GM19395 (cell line): Measurements from ENCODE around the gene EIF4A3.

Experiments
- ATAC-seq: cut with Tn5 transposase; IDR thresholded peaks from one replicate; pipeline ENCODE4 v1.9.1; 2021; ENCODE audit warnings: mild to moderate bottlenecking, moderate library complexity; ENCODE audit not compliant: unreplicated experiment

The EIF4A3 gene

GRCh38 chr17:80138856-80139426 lies 8.0 kb downstream of the EIF4A3 start:
- no peak for ATAC-seq

DNA sequence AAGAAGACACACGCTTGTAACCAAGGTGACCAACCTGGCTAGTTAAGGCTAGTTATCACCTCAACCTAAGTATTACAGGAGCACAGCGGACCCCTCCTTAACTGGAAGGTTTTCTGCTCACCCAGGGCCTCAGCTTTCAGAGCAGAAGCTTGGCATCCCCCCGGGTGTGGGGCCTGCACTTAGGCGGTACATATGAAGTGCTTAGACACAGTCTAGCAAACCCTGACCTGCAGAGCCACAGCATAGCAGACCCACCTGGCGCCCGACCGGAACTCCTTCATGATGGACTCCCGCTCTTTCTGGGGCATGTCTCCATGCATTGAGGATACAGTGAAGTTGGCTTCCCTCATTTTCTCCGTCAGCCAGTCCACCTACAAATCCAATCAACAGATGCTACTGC lies 9.8 kb downstream of the EIF4A3 start:
- ATAC-seq = no peak

DNA sequence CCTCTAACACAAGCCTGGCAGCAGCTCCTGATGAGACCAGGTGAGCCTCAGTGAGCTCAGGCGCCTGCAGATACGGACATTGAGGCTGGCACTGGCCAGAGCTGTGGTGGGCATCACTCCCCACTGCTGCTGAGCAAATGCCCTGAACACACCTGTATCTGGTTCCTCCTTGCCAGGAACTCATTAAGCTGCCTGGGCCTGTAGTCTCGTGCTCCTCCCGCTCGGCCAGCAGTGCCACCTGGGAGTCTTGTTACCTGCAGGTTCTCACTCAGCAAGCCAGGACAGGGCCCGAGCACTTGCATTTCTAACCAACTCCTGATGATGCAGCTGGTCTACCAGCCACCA lies 13.3 kb downstream of the EIF4A3 start:
- ATAC-seq = no peak

- no peak for ATAC-seq
These were observed 13.9 kb downstream of the EIF4A3 start for GRCh38 chr17:80132906-80133625.

DNA sequence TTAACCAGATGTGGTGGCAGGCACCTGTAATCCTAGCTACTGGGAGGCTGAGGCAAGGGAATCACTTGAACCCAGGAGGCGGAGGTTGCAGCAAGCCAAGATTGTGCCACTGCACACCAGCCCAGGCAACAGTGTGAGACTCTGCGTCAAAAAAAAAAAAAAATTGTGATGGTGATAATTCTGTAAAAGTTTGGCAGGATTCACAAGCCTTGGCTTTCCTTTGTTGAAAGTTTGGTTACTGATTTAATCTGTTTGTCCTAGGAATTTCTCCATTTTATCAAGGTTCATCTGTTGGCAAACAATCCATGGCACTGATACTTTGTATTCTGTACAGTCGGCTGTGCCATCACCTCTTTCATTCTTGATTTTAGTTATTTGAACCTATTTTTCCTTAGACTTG lies 15.9 kb downstream of the EIF4A3 start:
- no peak for ATAC-seq

DNA sequence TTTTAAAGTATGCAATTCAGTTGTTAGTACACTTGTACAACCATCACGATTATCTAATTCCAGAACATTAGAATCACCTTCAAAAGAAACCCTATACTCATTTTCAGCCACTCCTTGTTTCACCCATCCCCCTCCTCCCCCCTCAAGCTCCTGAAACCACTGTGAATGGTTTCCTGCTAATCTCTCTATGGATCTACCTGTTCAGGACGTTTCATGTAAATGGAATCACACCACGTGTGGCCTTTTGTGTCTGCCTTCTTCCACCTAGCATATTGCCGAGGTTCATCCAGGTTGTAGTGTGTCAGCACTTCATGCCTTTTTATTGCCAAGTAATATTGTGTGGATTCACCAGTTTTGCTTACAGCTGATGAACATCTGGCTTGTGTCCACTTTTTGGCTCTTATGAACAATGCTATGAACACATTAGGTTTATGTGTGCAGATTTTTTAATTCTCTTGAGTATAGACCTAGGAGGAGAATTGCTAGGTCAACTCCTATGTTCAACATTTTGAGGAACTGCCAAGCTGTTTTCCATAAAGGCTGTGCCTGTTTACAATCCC lies 17.8 kb downstream of the EIF4A3 start:
- ATAC-seq = no peak

DNA sequence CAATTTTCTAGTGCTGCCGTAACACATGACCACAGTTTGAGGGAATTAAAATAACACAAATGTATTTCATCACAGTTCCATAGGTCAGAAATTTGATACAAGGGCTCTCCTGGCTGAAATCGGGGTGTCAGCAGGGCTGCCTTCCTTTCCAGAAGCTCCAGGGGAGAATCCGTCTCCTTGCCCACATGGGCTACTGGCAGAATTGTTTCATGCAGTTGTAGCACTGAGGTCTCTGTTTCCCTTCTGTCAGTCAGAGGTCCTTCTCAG lies 20.5 kb downstream of the EIF4A3 start:
- ATAC-seq = no peak

DNA sequence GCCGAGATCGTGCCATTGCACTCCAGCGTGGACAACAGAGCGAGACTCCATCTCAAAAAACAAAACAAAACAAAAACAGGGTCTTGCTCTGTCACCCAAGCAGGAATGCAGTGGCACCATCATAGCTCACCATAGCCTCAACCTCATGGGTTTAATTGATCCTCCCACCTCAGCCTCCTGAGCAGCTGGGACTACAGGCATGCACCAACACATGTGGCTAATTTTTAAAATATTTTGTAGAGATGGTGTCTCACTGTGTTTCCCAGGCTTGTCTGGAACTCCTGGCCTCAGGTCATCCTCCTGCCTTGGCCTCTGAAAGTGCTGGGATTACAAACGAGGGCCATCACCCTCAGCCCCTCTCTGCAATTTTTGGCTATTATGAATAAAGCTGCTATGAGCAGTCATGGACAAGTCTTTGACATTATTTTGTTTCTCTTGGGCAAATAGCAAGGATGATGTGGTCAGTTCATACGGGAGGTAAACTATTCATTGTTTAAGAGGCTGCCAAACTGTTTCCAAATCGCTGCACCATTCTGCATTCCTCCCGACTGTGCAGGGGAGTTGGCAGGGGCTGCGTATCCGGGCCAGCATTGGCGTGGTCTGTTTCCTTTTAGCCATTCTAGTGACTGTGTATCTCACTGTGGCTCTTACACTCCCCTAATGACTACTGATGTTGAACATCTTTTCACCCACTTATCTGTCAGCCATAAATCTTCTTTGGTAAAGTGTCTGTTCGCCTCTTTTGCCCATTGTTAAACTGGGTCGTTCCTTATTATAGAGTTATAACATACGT lies 21.1 kb downstream of the EIF4A3 start:
- ATAC-seq = no peak

DNA sequence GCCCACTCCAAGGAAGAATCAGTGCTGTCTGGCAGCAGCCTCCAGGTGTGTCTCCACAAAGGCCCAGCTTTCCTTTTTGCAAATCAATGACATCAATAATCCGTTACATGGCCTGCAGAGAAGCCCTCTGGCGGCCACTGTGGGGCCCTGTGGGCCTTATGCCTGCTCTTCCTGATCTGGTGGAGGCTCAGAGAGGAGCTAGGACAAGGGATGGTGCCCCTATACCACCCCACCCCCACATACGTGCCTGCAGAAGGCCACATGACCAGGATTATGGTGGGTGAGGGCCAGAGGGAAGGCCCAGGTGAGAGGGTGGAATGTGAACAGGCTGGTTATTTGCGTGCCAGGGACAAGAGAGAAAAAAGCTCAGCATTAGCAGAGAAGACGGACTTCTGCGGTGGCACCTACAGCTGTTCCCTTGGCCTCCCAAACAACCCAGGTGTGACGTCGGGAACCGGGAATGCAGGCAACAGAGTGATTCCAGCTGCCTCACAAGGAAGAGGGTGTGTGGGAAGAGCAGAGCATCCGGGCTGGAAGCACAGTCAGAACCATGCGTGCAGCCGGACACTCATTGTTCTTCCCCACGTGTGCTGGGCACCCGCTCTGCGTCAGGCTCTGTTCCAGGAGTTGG lies 22.5 kb downstream of the EIF4A3 start:
- ATAC-seq = no peak

DNA sequence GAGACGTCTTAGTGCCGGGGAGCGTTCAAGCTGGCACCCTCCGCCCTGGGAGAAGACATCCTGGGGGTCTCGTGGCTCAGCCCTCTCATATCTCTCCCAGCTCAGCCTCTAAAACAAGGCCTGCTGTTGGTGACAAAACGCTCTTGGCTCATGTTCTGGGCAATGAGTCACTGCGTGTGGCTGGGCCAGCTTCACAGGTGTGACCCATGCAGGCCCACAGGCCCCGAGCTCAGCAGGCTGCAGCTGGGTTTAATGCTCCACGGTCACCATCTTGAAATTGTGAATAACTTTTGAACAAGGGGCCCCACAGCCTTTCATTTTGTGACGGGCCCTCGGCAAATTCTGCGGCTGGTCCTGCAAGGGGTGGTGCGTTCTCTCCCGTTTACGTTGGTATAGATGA lies 23.1 kb downstream of the EIF4A3 start:
- no peak for ATAC-seq

DNA sequence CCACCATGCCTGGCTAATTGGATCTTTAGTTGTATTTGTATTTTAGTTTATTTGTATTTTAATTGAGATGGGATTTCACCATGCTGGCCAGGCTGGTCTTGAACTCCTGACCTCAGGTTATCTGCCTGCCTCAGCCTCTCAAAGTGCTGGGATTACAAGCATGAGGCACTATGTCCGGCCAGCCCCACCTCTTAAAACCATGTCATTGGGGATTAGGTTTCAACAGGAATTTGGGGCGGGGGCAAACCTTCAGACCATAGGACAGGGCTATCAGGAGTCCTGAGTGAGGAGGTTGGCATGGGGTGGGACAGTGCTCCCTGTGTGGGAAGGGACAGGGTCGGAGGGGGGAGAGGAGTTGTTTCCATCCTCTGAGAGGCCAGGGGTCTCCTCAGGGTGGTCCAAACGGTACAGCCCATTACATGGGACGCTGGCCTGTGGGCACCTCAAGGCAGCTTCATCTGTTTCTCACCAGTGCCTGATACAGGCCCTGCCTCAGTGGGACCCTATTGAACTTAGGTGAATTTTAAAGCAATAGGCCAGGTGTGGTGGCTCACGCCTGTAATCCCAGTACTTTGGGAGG lies 23.9 kb downstream of the EIF4A3 start:
- ATAC-seq = no peak

GRCh38 chr17:80122026-80122575 lies 24.8 kb downstream of the EIF4A3 start:
- ATAC-seq = no peak

DNA sequence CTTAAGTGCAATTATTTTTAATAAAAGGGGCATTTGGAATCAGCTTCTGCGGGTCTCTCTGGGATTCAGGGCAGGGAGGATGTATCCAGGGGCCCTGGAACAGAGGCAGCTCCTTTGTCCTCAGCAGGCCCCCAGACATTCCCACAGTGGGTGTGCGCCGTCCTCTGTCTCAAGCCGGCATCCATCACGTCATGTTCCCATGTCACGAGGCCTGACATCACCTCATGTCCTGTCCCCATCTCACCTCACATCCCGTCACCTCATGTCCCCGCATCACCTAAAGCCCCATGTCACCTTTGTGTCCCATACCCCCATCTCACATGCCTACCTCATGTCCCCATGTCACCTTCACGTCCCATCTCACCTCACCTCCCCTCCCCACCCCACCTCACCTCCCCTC lies 27.1 kb downstream of the EIF4A3 start:
- ATAC-seq = no peak

- ATAC-seq = no peak
These were observed 27.6 kb downstream of the EIF4A3 start for GRCh38 chr17:80119271-80119791.

DNA sequence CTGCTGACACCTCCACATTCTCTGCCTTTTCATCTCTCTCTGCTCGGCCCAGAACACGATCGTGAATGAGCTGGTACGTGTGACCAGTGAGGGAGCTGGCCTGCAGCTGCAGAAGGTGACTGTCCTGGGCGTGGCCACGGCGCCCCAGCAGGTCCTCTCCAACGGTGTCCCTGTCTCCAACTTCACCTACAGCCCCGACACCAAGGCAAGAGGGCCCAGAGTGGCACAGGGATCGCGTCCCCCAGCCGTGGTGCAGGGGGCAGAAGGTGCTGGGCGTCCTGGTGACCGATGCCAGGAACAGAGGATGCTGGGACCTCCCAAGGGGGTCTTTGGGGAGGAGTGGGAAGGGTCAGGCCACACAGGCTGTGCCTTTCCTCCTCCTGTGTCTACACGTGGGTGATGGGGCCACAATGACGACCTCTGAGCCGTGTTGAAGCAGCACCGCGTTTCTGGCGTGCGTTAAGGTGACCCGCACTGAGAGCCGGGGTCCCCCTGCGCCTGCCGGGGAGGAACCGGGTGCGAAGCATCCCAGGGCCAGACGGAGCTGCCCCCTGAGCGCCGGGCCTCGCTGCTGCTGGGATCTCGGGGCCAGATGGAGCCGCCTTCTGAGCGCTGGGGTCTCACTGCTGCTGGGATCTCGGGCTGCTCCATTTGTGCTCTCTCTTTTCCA lies 28.2 kb downstream of the EIF4A3 start:
- no peak for ATAC-seq

GRCh38 chr17:80117491-80118401 lies 29.2 kb downstream of the EIF4A3 start:
- ATAC-seq = no peak

GRCh38 chr17:80116921-80117380 lies 30.0 kb downstream of the EIF4A3 start:
- ATAC-seq = no peak

DNA sequence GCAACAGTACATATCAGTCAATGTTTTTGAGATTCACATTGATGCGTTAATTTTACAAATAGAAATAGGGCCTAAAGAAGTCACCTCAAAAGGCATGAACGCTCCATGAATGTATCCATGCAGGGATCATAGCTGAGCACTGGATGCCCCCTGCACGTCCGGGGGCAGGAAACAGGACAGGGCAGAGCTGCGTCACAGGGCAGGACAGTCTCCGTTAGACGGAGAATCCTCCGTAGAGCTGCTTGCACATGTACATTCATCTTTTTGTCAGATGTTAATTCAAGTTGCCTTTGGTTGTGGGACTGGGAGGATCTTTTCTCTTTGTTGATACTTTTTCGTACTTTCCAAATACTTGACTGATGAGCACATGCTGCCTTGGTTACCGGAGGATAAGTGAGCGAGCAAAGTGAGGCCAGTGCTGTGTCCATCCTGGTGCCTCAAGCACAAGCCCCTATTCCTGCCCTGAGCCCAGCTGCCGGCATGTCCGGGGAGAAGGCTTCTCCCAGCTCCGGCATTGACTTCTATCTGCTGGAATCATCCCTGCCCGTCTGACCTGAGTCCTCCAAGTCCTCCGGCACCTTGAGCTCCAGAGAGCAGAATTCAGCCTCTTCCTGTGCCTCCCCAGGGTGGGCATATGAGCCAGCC lies 30.5 kb downstream of the EIF4A3 start:
- ATAC-seq = no peak

DNA sequence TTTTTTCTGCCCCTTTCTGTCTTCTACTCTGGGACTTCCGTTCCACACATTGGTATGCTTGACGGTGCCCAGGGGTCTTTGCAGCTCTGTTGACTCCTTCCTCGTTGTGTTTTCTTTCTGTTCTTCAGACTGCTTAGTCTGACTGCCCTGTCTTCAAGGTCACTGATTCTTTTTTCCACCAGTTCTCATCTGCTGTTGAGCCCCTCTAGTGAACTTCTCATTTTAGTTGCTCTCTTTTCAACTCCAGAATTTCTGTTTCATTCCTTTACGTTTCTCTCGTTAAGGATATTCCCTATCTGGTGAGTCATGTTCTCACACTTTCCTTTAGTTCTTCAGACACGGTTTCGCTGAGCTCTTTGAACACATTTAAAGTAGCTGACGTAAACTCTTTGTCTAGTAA lies 31.8 kb downstream of the EIF4A3 start:
- no peak for ATAC-seq
